CD4-positive, alpha-beta T cell (primary cell): ENCODE data around the gene WDR86. TPM values are rescaled to one million over a fixed set of nuclear protein-coding genes. Genes with fewer than 3 reads are reported as not detected.
A peak's percentile ranks its signal among the peaks of the same experiment; 100 is the strongest.

Experiments used
- ATAC-seq: fragments of 200-7000 bp; cut with Tn5 transposase; one replicate; pipeline ENCODE4 v1.10.0; 2022; ENCODE audit warnings: mild to moderate bottlenecking; ENCODE audit not compliant: poor library complexity
- CTCF ChIA-PET: fragments of 350-600 bp; sonication (Branson Sonifier 250); formaldehyde crosslinking; loops from one replicate; lab custom pipeline; 2021; ENCODE audit warnings: antibody characterized with exemption, inconsistent platforms; lab: Charles Lee
- POLR2A ChIA-PET: fragments of 350-600 bp; sonication (Branson Sonifier 250); formaldehyde crosslinking; loops from one replicate; lab custom pipeline; 2021; ENCODE audit warnings: antibody characterized with exemption, inconsistent platforms; lab: Charles Lee
- DNase-seq, 14 experiments: peaks; one replicate each; pipeline ENCODE4 v3.0.0-alpha.2; 2013 to 2020; ENCODE audit warnings: mixed read lengths in 2 of 14
- H3K27ac ChIP-seq, 2 donors: one replicate each; pipeline versions ENCODE4 v1.5.1 to v1.7.0; 2013; ENCODE audit warnings: low read length in 2 of 2, low read depth in 1 of 2, mild to moderate bottlenecking in 1 of 2
- H3K27me3 ChIP-seq, 2 experiments: 1 replicate in 1 of 2; 2 replicates in 1 of 2; pipeline versions ENCODE4 v1.6.1 to v1.7.0; 2013; ENCODE audit warnings: low read length in 2 of 2, control low read depth in 1 of 2, mild to moderate bottlenecking in 1 of 2, moderate library complexity in 1 of 2; ENCODE audit not compliant: insufficient read depth in 2 of 2, control insufficient read depth in 1 of 2
- H3K36me3 ChIP-seq: one replicate; pipeline ENCODE4 v1.6.1; 2013; ENCODE audit warnings: low read length, control low read depth; ENCODE audit not compliant: insufficient read depth
- H3K4me1 ChIP-seq: one replicate; pipeline ENCODE4 v1.6.1; 2013; ENCODE audit warnings: low read length, control low read depth; ENCODE audit not compliant: insufficient read depth
- H3K4me3 ChIP-seq: one replicate; pipeline ENCODE4 v1.5.1; 2013; ENCODE audit warnings: mild to moderate bottlenecking, low read length, moderate library complexity
- H3K9me3 ChIP-seq, 2 experiments: 1 replicate in 1 of 2; 2 replicates in 1 of 2; pipeline versions ENCODE4 v1.6.1 to v1.7.0; 2013; ENCODE audit warnings: low read length in 2 of 2, mild to moderate bottlenecking in 2 of 2, control low read depth in 1 of 2, moderate library complexity in 1 of 2; ENCODE audit not compliant: control insufficient read depth in 1 of 2, insufficient read depth in 1 of 2
- H3K27ac Mint-ChIP-seq: one replicate; pipeline ENCODE4 v1.8.0; 2020; ENCODE audit warnings: mixed read lengths
- H3K27me3 Mint-ChIP-seq: one replicate; pipeline ENCODE4 v1.8.0; 2021; ENCODE audit warnings: mixed read lengths
- H3K36me3 Mint-ChIP-seq: one replicate; pipeline ENCODE4 v1.8.0; 2021; ENCODE audit warnings: low read depth, mixed read lengths
- H3K4me1 Mint-ChIP-seq: one replicate; pipeline ENCODE4 v1.8.0; 2021; ENCODE audit warnings: low read depth, mixed read lengths
- H3K4me3 Mint-ChIP-seq: one replicate; pipeline ENCODE4 v1.8.0; 2020; ENCODE audit warnings: mild to moderate bottlenecking, mixed read lengths
- H3K9me3 Mint-ChIP-seq: one replicate; pipeline ENCODE4 v1.8.0; 2020; ENCODE audit warnings: mixed read lengths
- CTCF ChIP-seq: fragments of 200-600 bp; IDR thresholded peaks from one replicate; pipeline ENCODE4 v1.8.0; 2022; ENCODE audit warnings: antibody characterized with exemption, mild to moderate bottlenecking
- intact Hi-C, 2 experiments: fragments of 100-400 bp; cut with DNase I in 1 of 2; cut with micrococcal nuclease in 1 of 2; formaldehyde crosslinking; loops; one replicate each; pipeline versions ENCODE4 v1.15.1 to v1.9.0; 2023 to 2025; cut with DNase I, micrococcal nuclease
- total RNA-seq, 174 experiments: library from RNA in 2 of 174; stranded (reverse) in 2 of 174; gene quantifications; one replicate each; pipeline ENCODE4 v1.2.3 and lab custom pipeline; 2021 to 2026

WDR86 gene
- total RNA-seq, 2 experiments from 2014 or later: 5.6 to 6.2 TPM

GRCh38 chr7:151436446-151437158 lies 26.8 kb upstream of the WDR86 start:
- intact Hi-C loops: no loop called here
- Histone ChIP-seq H3K4me3 (no peak overlapping the region), H3K9me3 (no peaks in the 10 kb centered on the region), H3K4me1 (peaks cover 60% of the 10 kb centered on the region), H3K27me3 (no peaks in the 10 kb centered on the region), H3K36me3 (no peaks in the 10 kb centered on the region), H3K27ac (no peak overlapping the region)
- Mint-ChIP-seq H3K4me1 (peaks cover 45% of the 10 kb centered on the region), H3K27ac (peak overlapping the region; percentile 54), H3K9me3 (no peaks in the 10 kb centered on the region), H3K27me3 (no peaks in the 10 kb centered on the region), H3K4me3 (no peak overlapping the region), H3K36me3 (no peaks in the 10 kb centered on the region)
- no peak for DNase-seq
- ChIA-PET CTCF (interaction anchor here (1.6 kb wide), 1 partner anchor 12 kb away, joined by 8 read pairs; no protein-coding TSS in a partner anchor), POLR2A (interaction anchor here (1.5 kb wide), 1 partner anchor 12 kb away, joined by 3 read pairs; no protein-coding TSS in a partner anchor)
- TF ChIP-seq CTCF: no peak
- ATAC-seq: no peak

DNA sequence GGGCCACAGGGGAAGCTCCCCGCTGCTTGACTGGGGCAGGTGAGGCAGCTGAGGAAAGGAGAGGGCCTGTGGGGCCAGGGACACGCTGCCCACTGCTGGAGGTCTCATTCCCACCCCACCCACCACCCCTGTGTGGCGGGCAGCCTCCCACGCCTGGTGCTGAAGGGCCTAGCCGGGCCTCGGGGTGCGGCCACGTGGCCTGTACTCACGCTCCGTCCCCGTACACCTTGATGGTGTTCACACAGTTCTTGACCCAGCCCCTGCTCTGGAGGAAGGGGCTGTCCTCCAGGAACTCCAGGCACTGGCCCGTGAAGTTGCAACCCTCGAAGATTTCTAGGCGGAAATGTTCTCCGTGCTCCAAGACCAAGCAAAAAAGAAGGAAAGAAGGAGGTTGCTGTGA lies 26.1 kb upstream of the WDR86 start:
- intact Hi-C loops: no loop called here
- Histone ChIP-seq H3K4me3 (no peak overlapping the region), H3K4me1 (peaks cover 60% of the 10 kb centered on the region), H3K27ac (no peak overlapping the region), H3K27me3 (no peaks in the 10 kb centered on the region), H3K9me3 (no peaks in the 10 kb centered on the region), H3K36me3 (no peaks in the 10 kb centered on the region)
- Mint-ChIP-seq H3K36me3 (no peaks in the 10 kb centered on the region), H3K27ac (no peak overlapping the region), H3K9me3 (no peaks in the 10 kb centered on the region), H3K4me3 (no peak overlapping the region), H3K4me1 (peaks cover 45% of the 10 kb centered on the region), H3K27me3 (no peaks in the 10 kb centered on the region)
- CTCF ChIA-PET: no interaction called here
- POLR2A ChIA-PET: no interaction called here
- no peak for ATAC-seq
- DNase-seq: no peak
- no peak for TF ChIP-seq CTCF

- H3K9me3 ChIP-seq: no peaks in the 10 kb centered on the region
- TF ChIP-seq CTCF: no peak
- H3K9me3 Mint-ChIP-seq: no peaks in the 10 kb centered on the region
- no peak overlapping the region for H3K27ac ChIP-seq
- CTCF ChIA-PET: no interaction called here
- H3K36me3 ChIP-seq: no peaks in the 10 kb centered on the region
- no peak overlapping the region for H3K4me3 ChIP-seq
- DNase-seq: no peak
- no peak overlapping the region for H3K4me3 Mint-ChIP-seq
- no peaks in the 10 kb centered on the region for H3K27me3 ChIP-seq
- intact Hi-C loops: no loop called here
- H3K27ac Mint-ChIP-seq: peak overlapping the region; percentile 2
- no peaks in the 10 kb centered on the region for H3K27me3 Mint-ChIP-seq
- H3K4me1 ChIP-seq: peaks cover 60% of the 10 kb centered on the region
- peaks cover 44% of the 10 kb centered on the region for H3K4me1 Mint-ChIP-seq
- no peaks in the 10 kb centered on the region for H3K36me3 Mint-ChIP-seq
- POLR2A ChIA-PET: no interaction called here
- no peak for ATAC-seq
Observed at GRCh38 chr7:151435103-151435916, 25.5 kb upstream of the WDR86 start.
